ENCODE results near the gene MED27. TPM values are rescaled to one million over a fixed set of nuclear protein-coding genes. Genes with fewer than 3 reads are reported as not detected.

Gene MED27
- total and polyA plus RNA-seq, 10 of the 15 experiments (the other 5 are each of a cell fraction or from before 2014, with no cell fraction given) = 20.3 to 50.3 (median 35.5) TPM

- FAIRE-seq = no peak
- H3K9ac ChIP-seq (ENCODE audit: control insufficient read depth, insufficient read depth, low read length) = no peak overlapping the region
- TF ChIP-seq JUND (IDR thresholded peaks at IDR 0.05; ENCODE audit: low read depth, low read length) (no peak), SKIL (IDR thresholded peaks at IDR 0.05; ENCODE audit: low read depth, poor library complexity, severe bottlenecking) (no peak), CHD1 (IDR thresholded peaks at IDR 0.05; ENCODE audit: low read depth, low read length) (no peak), WRNIP1 (IDR thresholded peaks at IDR 0.05; ENCODE audit: borderline replicate concordance, low read depth, low read length) (no peak), POLR2A (IDR thresholded peaks at IDR 0.05; ENCODE audit: low read depth, low read length) (no peak), SIN3A (IDR thresholded peaks at IDR 0.05; ENCODE audit: low read depth, low read length) (no peak), NFYB (IDR thresholded peaks at IDR 0.05; ENCODE audit: insufficient read depth, low read depth, low read length) (no peak), BCL3 (IDR thresholded peaks at IDR 0.05; ENCODE audit: borderline replicate concordance, insufficient read depth, low read depth, low read length, poor library complexity, severe bottlenecking) (no peak), KLF5 (IDR thresholded peaks at IDR 0.05; ENCODE audit: partially characterized antibody) (no peak), ESRRA (IDR thresholded peaks at IDR 0.05; ENCODE audit: low read length) (no peak), IRF3 (IDR thresholded peaks at IDR 0.05) (no peak), PKNOX1 (IDR thresholded peaks at IDR 0.05) (no peak), RBBP5 (conservative IDR thresholded peaks at IDR 0.05) (no peak), ZNF622 (IDR thresholded peaks at IDR 0.05) (no peak), KAT2A (conservative IDR thresholded peaks at IDR 0.05; ENCODE audit: control insufficient read depth, low read depth, low read length) (no peak), EP300 (IDR thresholded peaks at IDR 0.05; ENCODE audit: borderline replicate concordance in 1 of 2, control insufficient read depth in 1 of 2, low read depth in 2 of 2, low read length in 2 of 2) (no peak), EGR1 (IDR thresholded peaks at IDR 0.05; ENCODE audit: borderline replicate concordance in 1 of 2, low read depth in 2 of 2, low read length in 2 of 2) (no peak), SRF (IDR thresholded peaks at IDR 0.05; ENCODE audit: low read depth in 2 of 2, low read length in 2 of 2) (no peak)
Observed at GRCh38 chr9:132008855-132009812, 70.5 kb downstream of the MED27 start.

More at GRCh38 chr9:132008855-132009812, 70.5 kb downstream of the MED27 start:
- POLR2A ChIA-PET = no interaction called here
- intact Hi-C loops (cut with micrococcal nuclease; ENCODE audit: unreplicated experiment) (no loop called here), in situ Hi-C loops (cut with MboI) (no loop called here)
- Histone ChIP-seq H3K4me2 (ENCODE audit: control insufficient read depth, insufficient read depth) (no peak overlapping the region), H3K27ac (ENCODE audit: control insufficient read depth, insufficient read depth) (no peak overlapping the region), H4K20me1 (ENCODE audit: control insufficient read depth, insufficient read depth) (peaks cover 10% of the 10 kb centered on the region; the same call in 1 of the 2 replicates), H3K4me1 (ENCODE audit: control insufficient read depth, insufficient read depth, low read length) (peaks cover 15% of the 10 kb centered on the region), H3K36me3 (ENCODE audit: control insufficient read depth in 2 of 2, insufficient read depth in 2 of 2, low read length in 1 of 2) (no peaks in the 10 kb centered on the region; a peak in 3 of 4 replicates), H3K27me3 (replicated peaks in 1 of 2; ENCODE audit: control insufficient read depth in 2 of 2, insufficient read depth in 2 of 2, low read length in 1 of 2) (no peaks in the 10 kb centered on the region), H2AFZ (ENCODE audit: control insufficient read depth, low read depth, low read length) (no peak overlapping the region), H3K4me3 (no peak overlapping the region), H3K9me3 (replicated peaks; ENCODE audit: control insufficient read depth, insufficient read depth, low read length) (no peaks in the 10 kb centered on the region), H3K79me2 (ENCODE audit: control insufficient read depth, insufficient read depth, low read length) (no peaks in the 10 kb centered on the region)
- WGBS (ENCODE audit: insufficient coverage, insufficient replicate concordance, low lambda C conversion rate, missing lambda C conversion rate) = 95% methylated on average over 12 of the region's 12 CpGs
- SMC1A ChIA-PET (ENCODE audit: uncharacterized antibody, unreplicated experiment) = interaction anchor here (0.6 kb wide), 1 partner anchor 42 kb away, joined by 3 read pairs; no protein-coding TSS in a partner anchor
- no TSS peak for BruUV-seq (replicated peaks)
- CTCF ChIA-PET = no interaction called here
- DNase-seq (ENCODE audit: low read depth, low spot score) = no peak
- RAD21 ChIA-PET (ENCODE audit: unreplicated experiment) = no interaction called here
- ATAC-seq = no peak
